SK-N-SH (cell line): ENCODE results near the gene SLC23A1. TPM values are rescaled to one million over a fixed set of nuclear protein-coding genes. Genes with fewer than 3 reads are reported as not detected.

Experiments used
- CTCF ChIA-PET: fragments of 300-600, 350-600 bp; formaldehyde crosslinking; extraction: SDS; loops from one replicate; lab custom pipeline; 2021; lab: Yijun Ruan, JAX
- POLR2A ChIA-PET: fragments of 350-600 bp; sonication (Branson Sonifier 250); formaldehyde crosslinking; extraction: SDS; loops from one replicate; lab custom pipeline; 2020; ENCODE audit warnings: antibody characterized with exemption, inconsistent platforms; lab: Yijun Ruan, JAX
- DNase-seq: peaks from one replicate; pipeline ENCODE4 v3.0.0; 2012
- H2AFZ ChIP-seq: fragments of 200-600 bp; sonication (generic); 2 replicates; pipeline ENCODE4 v1.8.1; 2016; ENCODE audit warnings: antibody characterized with exemption, mild to moderate bottlenecking, low read depth
- H3F3A ChIP-seq: fragments of 200-600 bp; sonication (generic); replicated peaks from 2 replicates; pipeline ENCODE3; 2016; ENCODE audit warnings: antibody characterized with exemption, mild to moderate bottlenecking; ENCODE audit not compliant: insufficient read depth
- H3K27ac ChIP-seq, 2 experiments: fragments of 200-500 bp in 1 of 2; fragments of 200-600 bp in 1 of 2; sonication (Bioruptor generic) in 1 of 2; sonication (generic), shearing (Covaris generic) in 1 of 2; 2 replicates each; pipeline versions ENCODE4 v1.5.1 to v1.6.1; 2014 to 2016; ENCODE audit warnings: low read depth in 2 of 2, inconsistent platforms in 1 of 2, low read length in 1 of 2, mild to moderate bottlenecking in 1 of 2, mixed read lengths in 1 of 2
- H3K27me3 ChIP-seq: fragments of 200-600 bp; sonication (generic), shearing (Covaris generic); 2 replicates; pipeline ENCODE4 v1.6.1; 2016; ENCODE audit warnings: mixed run types; ENCODE audit not compliant: insufficient read depth
- H3K36me3 ChIP-seq, 2 experiments: fragments of 200-500 bp in 1 of 2; fragments of 200-600 bp in 1 of 2; sonication (Bioruptor generic) in 1 of 2; sonication (generic) in 1 of 2; replicated peaks in 1 of 2; 2 replicates each; pipeline versions ENCODE3 to v1.5.1; 2014 to 2016; ENCODE audit warnings: low read length in 1 of 2, mild to moderate bottlenecking in 1 of 2; ENCODE audit not compliant: insufficient read depth in 2 of 2, control insufficient read depth in 1 of 2
- H3K4me1 ChIP-seq, 2 experiments: fragments of 200-500 bp in 1 of 2; fragments of 200-600 bp in 1 of 2; sonication (Bioruptor generic) in 1 of 2; sonication (generic), shearing (Covaris generic) in 1 of 2; 2 replicates each; pipeline versions ENCODE4 v1.5.1 to v1.6.1; 2014 to 2016; ENCODE audit warnings: low read depth in 1 of 2, low read length in 1 of 2, mixed run types in 1 of 2; ENCODE audit not compliant: insufficient read depth in 2 of 2, control insufficient read depth in 1 of 2
- H3K4me2 ChIP-seq: fragments of 200-600 bp; sonication (generic), shearing (Covaris generic); 2 replicates; pipeline ENCODE4 v1.6.1; 2017; ENCODE audit warnings: mixed run types
- H3K4me3 ChIP-seq, 2 experiments: fragments of 200-500 bp in 1 of 2; fragments of 200-600 bp in 1 of 2; sonication (Bioruptor generic) in 1 of 2; sonication (generic), shearing (Covaris generic) in 1 of 2; 2 replicates each; pipeline versions ENCODE4 v1.5.1 to v1.8.1; 2014 to 2016; ENCODE audit warnings: low read depth in 2 of 2, inconsistent platforms in 1 of 2, low read length in 1 of 2, mild to moderate bottlenecking in 1 of 2, mixed read lengths in 1 of 2, moderate library complexity in 1 of 2
- H3K79me2 ChIP-seq: fragments of 200-600 bp; sonication (generic); 2 replicates; pipeline ENCODE4 v1.8.1; 2017; ENCODE audit warnings: mild to moderate bottlenecking; ENCODE audit not compliant: insufficient read depth
- H3K9ac ChIP-seq: fragments of 200-600 bp; sonication (generic); 2 replicates; pipeline ENCODE4 v1.6.1; 2017; ENCODE audit warnings: mixed run types
- H3K9me2 ChIP-seq: fragments of 200-600 bp; sonication (generic); 2 replicates; pipeline ENCODE4 v1.6.1; 2017; ENCODE audit warnings: mixed run types
- H3K9me3 ChIP-seq: fragments of 200-600 bp; sonication (generic); 2 replicates; pipeline ENCODE4 v1.6.1; 2017; ENCODE audit warnings: mixed run types, mild to moderate bottlenecking, moderate library complexity
- H4K20me1 ChIP-seq: fragments of 200-600 bp; sonication (generic); 2 replicates; pipeline ENCODE4 v1.6.1; 2017; ENCODE audit warnings: mild to moderate bottlenecking, mixed run types; ENCODE audit not compliant: insufficient read depth
- CTCF ChIP-seq: fragments of 200-600 bp; sonication (generic); IDR thresholded peaks from 2 replicates; pipeline ENCODE4 v1.6.1; 2017; ENCODE audit warnings: antibody characterized with exemption, mild to moderate bottlenecking, moderate library complexity
- ELF1 ChIP-seq: IDR thresholded peaks from 2 replicates; pipeline ENCODE4 v1.4.0; 2012
- FOSL2 ChIP-seq: IDR thresholded peaks from 2 replicates; pipeline ENCODE4 v1.4.0; 2012; ENCODE audit warnings: low read depth, mild to moderate bottlenecking, moderate library complexity, borderline replicate concordance
- FOXM1 ChIP-seq: IDR thresholded peaks from 2 replicates; pipeline ENCODE4 v1.4.0; 2012; ENCODE audit warnings: low read depth, mild to moderate bottlenecking
- IRF3 ChIP-seq: fragments of 150-350 bp; IDR thresholded peaks from 2 replicates; pipeline ENCODE4 v1.6.1; 2016; ENCODE audit warnings: mild to moderate bottlenecking, low read depth, low read length
- MEF2A ChIP-seq: IDR thresholded peaks from 2 replicates; pipeline ENCODE4 v1.4.0; 2012; ENCODE audit warnings: low read depth, borderline replicate concordance
- NFIC ChIP-seq: IDR thresholded peaks from 2 replicates; pipeline ENCODE4 v1.4.0; 2012; ENCODE audit warnings: borderline replicate concordance
- PBX3 ChIP-seq: IDR thresholded peaks from 2 replicates; pipeline ENCODE4; 2012
- POLR2AphosphoS5 ChIP-seq: IDR thresholded peaks from 2 replicates; pipeline ENCODE4 v1.6.1; 2012; ENCODE audit warnings: low read depth, low read length
- RCOR1 ChIP-seq: fragments of 150-350 bp; IDR thresholded peaks from 2 replicates; pipeline ENCODE4 v1.6.1; 2017; ENCODE audit warnings: antibody characterized with exemption, low read length
- REST ChIP-seq: IDR thresholded peaks from 2 replicates; pipeline ENCODE4 v1.6.1; 2012; ENCODE audit warnings: mild to moderate bottlenecking, low read depth, low read length, moderate library complexity
- RFX5 ChIP-seq: IDR thresholded peaks from 2 replicates; pipeline ENCODE4 v1.6.1; 2012; ENCODE audit warnings: mild to moderate bottlenecking, improper control_type of control experiment, low read length
- RXRA ChIP-seq: IDR thresholded peaks from 2 replicates; pipeline ENCODE4 v1.4.0; 2012; ENCODE audit warnings: low read depth, mild to moderate bottlenecking, borderline replicate concordance
- SMC3 ChIP-seq: IDR thresholded peaks from 2 replicates; pipeline ENCODE4 v1.6.1; 2012; ENCODE audit warnings: low read depth, low read length, improper control_type of control experiment
- TAF1 ChIP-seq: IDR thresholded peaks from 2 replicates; pipeline ENCODE4 v1.6.1; 2012; ENCODE audit warnings: low read depth, mild to moderate bottlenecking, low read length, moderate library complexity, borderline replicate concordance
- TCF12 ChIP-seq: IDR thresholded peaks from 2 replicates; pipeline ENCODE4 v1.4.0; 2012
- TEAD4 ChIP-seq: IDR thresholded peaks from 2 replicates; pipeline ENCODE4 v1.4.0; 2012; ENCODE audit warnings: mild to moderate bottlenecking, borderline replicate concordance; ENCODE audit not compliant: insufficient read depth
- ZBTB33 ChIP-seq: IDR thresholded peaks from 2 replicates; pipeline ENCODE4 v1.4.0; 2012; ENCODE audit warnings: low read depth, borderline replicate concordance
- WGBS: methylation state at CpG from one replicate; pipeline ENCODE4 v1.1.6; 2017; ENCODE audit warnings: low lambda C conversion rate; 5-methylcytosine and 5-hydroxymethylcytosine counted together
- polyA plus RNA-seq, 3 experiments: library from polyadenylated mRNA; depleted of rRNA; stranded (reverse); fragments of >200 nt; gene quantifications; 2 replicates each; pipeline ENCODE4 v1.2.3, GENCODE V29; 2012

The SLC23A1 gene
- polyA plus RNA-seq, 1 of the 3 experiments (the other 2 are of a cell fraction) = not detected

- no peak overlapping the region for H3K4me2 ChIP-seq
- TF ChIP-seq ZBTB33 = no peak
- no peak for TF ChIP-seq TEAD4
- TF ChIP-seq RXRA = no peak
- TF ChIP-seq RFX5 = no peak
- no peak for TF ChIP-seq RCOR1
- TF ChIP-seq PBX3 = no peak
- no peak for TF ChIP-seq IRF3
- TF ChIP-seq FOXM1 = no peak
- no peak for TF ChIP-seq TCF12
- TF ChIP-seq REST = no peak
- TF ChIP-seq FOSL2 = no peak
- TF ChIP-seq TAF1 = no peak
- TF ChIP-seq CTCF = no peak
- no peak for TF ChIP-seq ELF1
- TF ChIP-seq NFIC = no peak
- TF ChIP-seq MEF2A = no peak
- no peak for TF ChIP-seq SMC3
- no peak for TF ChIP-seq POLR2AphosphoS5
- 100% methylated on average over 6 of the region's 8 CpGs for WGBS
These were observed 13.6 kb upstream of the SLC23A1 start for GRCh38 chr5:139396691-139397090.

More at GRCh38 chr5:139396691-139397090, 13.6 kb upstream of the SLC23A1 start:
- H3K27ac ChIP-seq = no peak overlapping the region
- no peak overlapping the region for H2AFZ ChIP-seq
- no peaks in the 10 kb centered on the region for H3K9me3 ChIP-seq
- POLR2A ChIA-PET = no interaction called here
- no peak overlapping the region for H3K4me3 ChIP-seq
- H3K27me3 ChIP-seq = peaks cover 12% of the 10 kb centered on the region; the same call in 1 of the 2 replicates
- no peak overlapping the region for H3K9ac ChIP-seq
- H3K9me2 ChIP-seq = no peaks in the 10 kb centered on the region
- peaks cover 0 to 3% of the 10 kb centered on the region in 2 experiments; a peak in 1 of 4 replicates for H3K4me1 ChIP-seq
- peaks cover 0 to 2% of the 10 kb centered on the region in 2 experiments for H3K36me3 ChIP-seq
- H4K20me1 ChIP-seq = no peaks in the 10 kb centered on the region
- CTCF ChIA-PET = interaction anchor here (1.6 to 2.3 kb wide), 3 partner anchors 10 to 117 kb away, joined by 5 to 9 read pairs (median 7); no protein-coding TSS in a partner anchor
- H3K79me2 ChIP-seq = no peaks in the 10 kb centered on the region
- H3F3A ChIP-seq = no peaks in the 10 kb centered on the region
- no peak for DNase-seq
